NCI-H524 (cell line): ENCODE results near the gene PSEN1.

Source experiments
- DNase-seq, 2 experiments: peaks; one replicate each; lab custom pipeline; 2025; lab: John Stamatoyannopoulos, UW

The PSEN1 gene

DNA sequence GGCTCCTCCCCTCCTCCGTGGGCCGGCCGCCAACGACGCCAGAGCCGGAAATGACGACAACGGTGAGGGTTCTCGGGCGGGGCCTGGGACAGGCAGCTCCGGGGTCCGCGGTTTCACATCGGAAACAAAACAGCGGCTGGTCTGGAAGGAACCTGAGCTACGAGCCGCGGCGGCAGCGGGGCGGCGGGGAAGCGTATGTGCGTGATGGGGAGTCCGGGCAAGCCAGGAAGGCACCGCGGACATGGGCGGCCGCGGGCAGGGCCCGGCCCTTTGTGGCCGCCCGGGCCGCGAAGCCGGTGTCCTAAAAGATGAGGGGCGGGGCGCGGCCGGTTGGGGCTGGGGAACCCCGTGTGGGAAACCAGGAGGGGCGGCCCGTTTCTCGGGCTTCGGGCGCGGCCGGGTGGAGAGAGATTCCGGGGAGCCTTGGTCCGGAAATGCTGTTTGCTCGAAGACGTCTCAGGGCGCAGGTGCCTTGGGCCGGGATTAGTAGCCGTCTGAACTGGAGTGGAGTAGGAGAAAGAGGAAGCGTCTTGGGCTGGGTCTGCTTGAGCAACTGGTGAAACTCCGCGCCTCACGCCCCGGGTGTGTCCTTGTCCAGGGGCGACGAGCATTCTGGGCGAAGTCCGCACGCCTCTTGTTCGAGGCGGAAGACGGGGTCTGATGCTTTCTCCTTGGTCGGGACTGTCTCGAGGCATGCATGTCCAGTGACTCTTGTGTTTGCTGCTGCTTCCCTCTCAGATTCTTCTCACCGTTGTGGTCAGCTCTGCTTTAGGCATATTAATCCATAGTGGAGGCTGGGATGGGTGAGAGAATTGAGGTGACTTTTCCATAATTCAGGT, at the start of gene PSEN1:
TSS of gene PSEN1 (plus strand) at position 121 of the 839 bp plus-strand sequence. CDS start 11,513 bp downstream, outside the sequence.
- peak; percentile 96 for DNase-seq

DNA sequence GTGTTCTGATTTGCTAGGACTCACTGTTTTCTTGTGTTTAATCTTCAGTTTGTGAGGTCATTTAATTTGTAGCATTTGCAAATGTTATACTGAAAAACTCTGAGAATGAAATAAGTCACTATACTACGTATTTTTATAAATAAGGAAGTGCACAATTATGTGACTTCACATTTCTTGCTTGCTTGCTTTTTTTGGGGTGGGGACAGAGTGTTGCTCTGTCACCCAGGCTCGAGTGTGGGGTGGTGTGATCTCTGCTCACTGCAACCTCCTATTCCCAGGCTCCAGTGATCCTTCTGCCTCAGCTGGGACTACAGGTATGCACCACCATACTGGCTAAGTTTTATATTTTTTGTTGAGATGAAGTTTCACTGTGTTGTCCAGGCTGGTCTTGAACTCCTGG, 45.3 kb upstream of the PSEN1 start:
- DNase-seq: no peak

DNA sequence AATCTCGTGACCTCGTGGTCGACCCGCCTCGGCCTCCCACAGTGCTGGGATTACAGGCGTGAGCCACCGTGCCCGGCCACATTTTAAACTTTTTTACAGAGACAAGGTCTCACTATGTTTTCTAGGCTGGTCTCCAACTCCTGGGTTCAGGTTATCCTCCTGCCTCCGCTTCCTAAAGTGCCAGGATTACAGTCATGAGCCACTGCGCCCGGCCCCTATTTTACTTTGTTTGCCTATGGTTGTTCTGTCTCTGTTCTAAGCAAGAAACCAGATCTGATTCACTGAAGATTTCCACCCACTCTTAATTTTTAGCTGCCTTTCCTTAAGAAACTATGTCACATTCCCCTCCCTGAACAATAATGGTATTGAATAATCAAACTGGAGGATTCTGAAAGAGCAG, 38.9 kb upstream of the PSEN1 start:
- no peak for DNase-seq

DNA sequence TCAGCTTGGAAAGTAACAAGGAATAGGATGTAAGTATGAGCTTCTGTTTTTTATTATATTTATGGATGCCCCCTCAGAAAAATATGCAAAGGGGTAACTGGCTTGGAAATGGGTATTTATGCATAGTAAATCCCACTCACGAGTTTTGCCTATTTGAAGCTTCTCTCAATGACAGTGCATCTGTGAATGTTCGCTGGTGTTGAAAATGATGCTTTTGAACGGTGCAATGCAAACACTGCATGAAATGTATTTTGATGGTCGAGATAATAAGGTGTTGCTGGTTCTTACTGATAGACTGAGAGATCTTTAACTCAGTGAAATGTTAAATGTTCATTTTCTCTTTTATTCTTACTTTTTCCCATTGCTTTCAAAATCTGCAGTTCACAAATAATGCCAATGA, 36.0 kb upstream of the PSEN1 start:
- DNase-seq: no peak

DNA sequence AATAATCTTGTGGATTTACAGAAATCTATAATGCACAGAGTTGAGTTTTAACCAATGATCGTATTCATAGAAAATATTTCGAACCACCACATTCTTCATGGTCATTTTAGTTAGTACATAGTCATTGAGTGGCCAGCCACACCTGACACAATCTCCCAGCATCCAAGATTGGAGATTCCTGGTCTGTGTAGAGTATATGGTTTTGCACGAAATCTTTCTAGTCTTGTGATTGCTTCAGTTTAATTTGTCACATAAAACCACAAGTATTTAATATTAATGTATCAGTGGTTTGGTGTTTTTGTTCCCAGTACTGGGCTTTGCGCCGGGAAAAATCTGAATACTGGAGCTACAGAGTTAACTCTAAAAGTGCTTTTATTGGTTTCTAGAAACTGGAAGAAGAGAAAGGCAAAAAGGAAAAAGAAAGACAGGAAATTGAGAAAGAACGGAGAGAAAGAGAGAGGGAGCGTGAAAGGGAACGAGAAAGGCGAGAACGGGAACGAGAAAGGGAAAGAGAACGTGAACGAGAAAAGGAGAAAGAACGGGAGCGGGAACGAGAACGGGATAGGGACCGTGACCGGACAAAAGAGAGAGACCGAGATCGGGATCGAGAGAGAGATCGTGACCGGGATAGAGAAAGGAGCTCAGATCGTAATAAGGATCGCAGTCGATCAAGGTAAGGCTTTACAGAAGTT, 33.4 kb upstream of the PSEN1 start:
- DNase-seq: no peak

DNA sequence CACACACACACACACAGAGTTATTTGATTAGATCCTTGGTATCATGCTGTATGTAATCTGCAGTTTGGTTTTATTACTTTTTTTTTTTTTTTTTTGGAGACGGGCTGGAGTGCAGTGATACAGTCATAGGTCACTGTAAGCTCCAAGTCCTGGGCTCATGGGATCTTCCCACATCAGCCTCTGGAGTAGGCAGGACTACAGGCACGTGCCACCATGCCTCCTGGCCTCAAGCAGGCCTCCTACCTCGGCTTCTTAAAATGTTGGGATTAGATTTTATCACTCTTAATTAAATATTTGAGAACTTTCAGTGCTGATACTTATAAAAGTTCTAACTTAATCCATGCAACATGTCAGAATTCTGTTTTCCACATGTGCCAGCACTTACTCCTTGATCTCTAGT, 31.3 kb upstream of the PSEN1 start:
- no peak for DNase-seq

DNA sequence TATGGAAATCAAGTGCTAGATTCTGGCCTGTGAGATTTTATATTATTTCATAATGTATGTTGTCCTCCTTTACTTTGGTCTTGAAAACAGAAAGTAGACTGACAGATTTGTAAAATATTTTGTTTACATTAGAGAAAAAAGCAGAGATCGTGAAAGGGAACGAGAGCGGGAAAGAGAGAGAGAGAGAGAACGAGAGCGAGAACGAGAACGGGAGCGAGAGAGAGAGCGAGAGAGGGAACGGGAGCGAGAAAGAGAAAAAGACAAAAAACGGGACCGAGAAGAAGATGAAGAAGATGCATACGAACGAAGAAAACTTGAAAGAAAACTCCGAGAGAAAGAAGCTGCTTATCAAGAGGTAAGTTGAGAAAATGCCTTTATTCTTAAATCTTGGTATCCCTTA, 30.6 kb upstream of the PSEN1 start:
- no peak for DNase-seq

DNA sequence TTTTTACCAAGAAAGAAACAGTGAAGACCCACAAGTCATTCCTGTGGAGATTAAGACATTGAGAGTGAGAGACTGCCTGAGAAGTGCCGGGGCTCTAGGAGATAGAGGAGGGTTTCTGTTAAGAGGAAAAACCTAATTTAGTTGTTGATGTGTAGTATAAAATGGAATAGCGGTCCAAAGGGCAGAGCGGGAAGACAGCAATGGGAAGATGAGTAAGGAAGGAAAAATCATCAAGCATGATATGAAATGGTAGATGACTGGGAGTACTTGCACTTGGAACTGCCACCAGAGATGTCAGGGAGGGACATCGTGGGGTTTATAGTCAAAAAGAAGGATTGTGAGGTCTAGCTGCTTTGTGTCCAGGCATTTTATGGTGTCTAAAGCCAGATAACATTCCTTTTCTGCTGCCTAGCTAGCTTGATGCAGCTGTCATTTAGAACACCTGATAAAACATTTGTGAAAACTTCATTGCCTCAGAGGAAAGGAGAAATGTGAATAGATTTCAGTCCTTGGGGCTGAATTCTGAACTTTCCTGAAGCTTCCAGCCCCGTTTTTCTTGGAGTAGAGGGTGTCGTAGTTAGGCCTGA, 20.1 kb upstream of the PSEN1 start:
- DNase-seq: no peak

DNA sequence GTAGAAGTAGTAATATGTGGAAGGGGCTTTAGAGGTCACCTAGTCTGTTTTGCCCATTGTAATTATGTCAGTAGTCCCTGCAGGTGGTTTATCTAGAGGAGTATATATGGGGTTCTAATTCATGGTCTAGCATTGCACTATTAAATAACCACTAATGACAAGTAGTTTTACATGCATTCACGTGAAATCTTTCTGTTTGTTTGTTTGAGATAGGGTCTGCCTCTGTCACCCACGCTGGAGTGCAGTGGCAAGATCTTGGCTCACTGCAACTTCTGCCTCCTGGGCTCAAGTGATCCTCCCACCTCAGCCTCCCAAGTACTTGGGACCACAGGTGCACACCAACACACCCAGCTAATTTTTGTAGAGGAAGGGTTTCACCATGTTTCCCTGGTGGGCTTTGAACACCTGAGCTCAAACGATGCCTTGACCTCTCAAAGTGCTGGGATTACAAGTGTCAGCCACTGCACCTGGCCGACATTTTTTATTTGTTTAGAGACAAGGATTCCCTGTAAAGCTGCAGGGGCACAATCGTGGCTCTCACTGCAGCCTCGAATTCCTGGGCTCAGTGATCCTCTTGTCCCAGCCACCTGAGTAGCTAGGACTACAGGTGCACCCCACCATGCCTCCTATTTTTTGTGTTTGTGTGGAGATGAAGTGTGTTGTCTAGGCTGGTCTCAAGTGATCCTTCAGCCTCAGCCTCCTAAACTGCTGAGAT, 12.0 kb upstream of the PSEN1 start:
- no peak for DNase-seq

DNA sequence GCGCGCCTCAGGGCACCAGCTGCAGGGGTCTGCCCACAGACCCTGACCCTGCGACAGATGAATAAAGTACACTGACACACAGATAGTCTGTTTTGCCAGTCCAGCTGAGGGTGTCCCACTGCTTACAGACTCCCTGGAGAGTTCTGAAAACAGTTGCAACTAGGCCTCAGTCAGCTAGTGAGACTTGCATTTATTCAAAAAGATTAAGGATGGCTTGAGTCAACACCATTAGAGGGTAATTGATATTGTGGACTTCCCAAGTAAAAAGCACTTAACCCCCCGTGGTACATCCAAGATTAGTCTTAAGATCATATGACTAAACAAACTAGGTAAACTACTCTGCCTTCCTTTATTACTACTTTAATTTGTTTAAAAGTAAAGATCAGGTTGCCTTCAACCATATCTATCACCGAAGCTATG, 11.1 kb upstream of the PSEN1 start:
- peak in 1 of 2 experiments; percentile 28 for DNase-seq

DNA sequence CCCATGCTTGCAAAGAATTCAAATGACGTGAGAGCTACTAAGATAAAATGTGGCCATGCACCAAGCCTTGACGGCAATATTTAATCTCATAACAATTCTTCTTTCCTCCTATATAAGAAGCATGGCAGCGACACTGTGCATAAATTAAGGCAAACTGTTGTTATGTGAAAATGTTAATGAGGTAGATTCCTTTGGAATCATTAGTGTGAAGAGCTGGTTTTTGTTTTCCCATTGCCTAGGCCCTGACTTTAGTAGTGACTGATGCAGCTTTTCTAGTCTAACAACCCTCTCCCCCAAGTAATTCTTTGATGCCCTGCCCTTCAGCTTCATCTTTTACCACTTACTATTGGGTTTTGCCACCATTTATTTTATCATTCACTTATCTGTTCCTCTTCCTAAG, 10.6 kb upstream of the PSEN1 start:
- no peak for DNase-seq

DNA sequence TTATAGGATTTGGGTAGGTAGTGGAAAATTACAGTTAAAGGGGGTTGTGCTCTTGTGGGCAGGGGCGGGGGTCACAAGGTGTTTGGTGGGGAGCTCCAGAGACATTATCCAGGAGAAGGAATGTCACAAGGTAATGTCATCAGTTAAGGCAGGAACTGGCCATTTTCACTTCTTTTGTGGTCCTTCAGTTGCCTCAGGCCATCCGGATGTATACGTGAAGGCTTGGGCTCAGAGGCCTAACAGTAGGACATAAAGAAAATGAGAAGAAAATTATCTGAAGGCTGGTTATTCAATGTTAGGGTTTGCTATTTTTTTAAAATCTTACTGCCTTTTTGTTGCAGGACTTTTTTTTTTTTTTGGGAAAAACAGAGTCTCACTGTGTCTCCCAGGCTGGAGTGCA, 2.5 kb upstream of the PSEN1 start:
- no peak for DNase-seq

DNA sequence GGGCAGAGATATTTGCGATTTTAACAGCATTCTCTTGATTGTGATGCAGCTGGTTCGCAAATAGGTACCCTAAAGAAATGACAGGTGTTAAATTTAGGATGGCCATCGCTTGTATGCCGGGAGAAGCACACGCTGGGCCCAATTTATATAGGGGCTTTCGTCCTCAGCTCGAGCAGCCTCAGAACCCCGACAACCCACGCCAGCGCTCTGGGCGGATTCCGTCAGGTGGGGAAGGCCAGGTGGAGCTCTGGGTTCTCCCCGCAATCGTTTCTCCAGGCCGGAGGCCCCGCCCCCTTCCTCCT, 271 bp upstream of the PSEN1 start:
- no peak for DNase-seq

DNA sequence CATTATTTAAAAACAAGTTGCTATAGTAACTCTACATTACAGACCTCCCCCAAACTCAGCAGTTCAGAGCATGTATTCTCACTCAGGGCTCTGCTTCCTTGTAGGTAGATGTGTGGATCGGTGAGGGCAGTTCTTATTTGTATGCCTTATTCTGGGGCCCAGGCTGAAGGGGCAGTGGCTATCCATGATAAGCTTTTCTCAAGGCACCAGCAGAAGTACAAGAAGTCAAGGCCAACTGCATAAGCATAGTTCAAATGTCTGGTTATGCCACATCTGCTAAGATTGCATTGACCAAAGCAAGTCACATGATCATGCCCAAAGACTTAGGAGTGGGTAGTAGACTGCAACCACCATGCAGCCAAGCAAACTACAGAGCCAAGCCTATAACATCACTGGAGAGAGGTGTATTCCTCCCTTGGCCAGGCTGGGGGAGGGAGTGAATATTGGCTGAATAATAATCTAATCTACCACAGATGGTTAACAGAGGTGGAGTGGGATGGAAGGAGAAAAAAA, 4.6 kb downstream of the PSEN1 start:
- peak in 1 of 2 experiments; percentile 57 for DNase-seq

DNA sequence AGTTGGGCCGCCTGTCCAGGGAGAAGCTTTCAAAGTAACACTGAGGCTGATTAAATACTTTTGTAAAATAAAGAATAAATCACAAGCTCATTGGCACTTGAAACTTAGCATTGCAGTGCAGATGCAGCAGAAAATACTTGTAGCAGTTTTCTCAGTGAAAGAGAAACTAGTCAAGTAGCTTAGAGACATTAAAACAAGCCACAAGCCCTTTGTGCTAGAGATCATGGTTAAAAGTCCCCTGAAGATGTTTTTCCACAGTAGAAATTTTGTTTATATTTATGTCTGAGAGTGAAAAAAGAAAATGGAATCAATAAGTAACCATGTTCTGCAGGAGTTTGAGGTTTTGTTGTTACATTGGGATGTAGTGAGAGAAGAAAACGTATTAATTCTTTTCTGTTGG, 5.9 kb downstream of the PSEN1 start:
- no peak for DNase-seq

DNA sequence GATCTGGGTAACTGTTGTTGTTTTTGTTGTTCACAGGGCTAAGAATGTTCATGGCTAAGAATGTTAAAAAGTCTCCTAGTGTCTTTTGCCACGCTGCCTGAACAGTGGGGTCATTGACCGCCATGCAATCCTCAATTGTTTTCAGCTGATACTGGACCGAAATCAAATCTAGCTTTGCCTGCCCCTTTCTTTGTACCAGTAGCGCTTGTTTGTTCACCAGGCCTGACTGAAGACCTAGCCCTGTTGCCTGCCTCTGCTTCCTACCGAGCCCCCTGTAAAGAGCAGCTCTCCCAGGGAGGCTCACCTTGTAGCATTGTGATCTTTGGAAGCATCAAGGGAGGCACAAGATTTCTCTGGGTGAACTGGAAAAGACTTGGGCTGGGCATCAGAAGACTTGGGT, 6.7 kb downstream of the PSEN1 start:
- DNase-seq: no peak

DNA sequence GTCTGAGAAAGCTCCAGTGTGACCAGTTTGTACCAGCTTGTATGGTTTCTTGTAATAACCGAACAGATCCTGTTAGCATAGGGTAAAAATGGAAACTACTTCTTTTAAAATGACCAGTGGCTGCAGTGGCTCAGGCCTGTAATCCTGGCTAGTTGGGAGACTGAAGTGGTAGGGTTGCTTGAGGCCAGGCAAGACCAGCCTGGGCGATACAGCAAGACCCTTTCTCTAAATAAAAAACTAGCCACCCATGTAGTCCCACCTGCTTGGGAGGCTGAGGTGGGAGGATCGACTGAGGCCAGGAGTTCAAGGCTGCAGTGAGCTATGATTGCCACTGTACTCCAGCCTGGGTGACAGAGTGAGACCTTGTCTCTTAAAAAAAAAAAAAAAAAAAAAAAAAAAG, 7.3 kb downstream of the PSEN1 start:
- DNase-seq: no peak

DNA sequence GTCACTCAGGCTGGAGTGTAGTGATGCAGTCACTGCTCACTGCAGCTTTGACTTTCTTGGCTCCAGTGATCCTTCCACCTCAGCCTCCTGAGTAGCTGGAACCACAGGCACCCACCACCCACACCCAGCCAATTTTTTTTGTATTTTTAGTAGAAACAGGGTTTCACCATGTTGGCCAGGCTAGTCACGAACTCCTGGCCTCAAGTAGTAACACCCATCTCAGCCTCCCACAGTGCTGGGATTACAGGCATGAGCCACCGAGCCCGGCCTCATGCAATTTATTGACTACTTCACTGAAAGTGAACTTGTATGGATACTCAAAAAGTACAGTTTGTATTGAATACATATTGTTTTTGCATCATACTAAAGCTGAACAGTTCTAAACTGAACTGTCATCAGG, 9.1 kb downstream of the PSEN1 start:
- no peak for DNase-seq

DNA sequence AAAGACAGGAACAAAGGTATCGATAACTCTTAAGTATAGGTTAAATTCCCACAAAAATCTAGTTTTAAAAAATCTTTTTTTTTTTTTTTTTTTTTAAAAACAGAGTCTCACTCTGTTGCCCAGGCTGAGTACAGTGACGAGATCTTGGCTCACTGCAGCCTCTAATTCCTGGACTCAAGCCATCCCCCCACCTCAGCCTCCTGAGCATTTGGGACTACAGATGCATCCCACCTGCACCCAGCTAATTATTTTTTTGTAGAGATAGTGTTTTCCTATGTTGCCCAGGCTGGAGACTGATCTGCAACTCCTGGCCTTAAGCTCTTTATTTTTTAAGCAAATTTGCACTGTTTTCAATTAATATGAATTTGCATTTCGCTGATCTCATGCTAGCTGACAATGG, 9.8 kb downstream of the PSEN1 start:
- DNase-seq: no peak

DNA sequence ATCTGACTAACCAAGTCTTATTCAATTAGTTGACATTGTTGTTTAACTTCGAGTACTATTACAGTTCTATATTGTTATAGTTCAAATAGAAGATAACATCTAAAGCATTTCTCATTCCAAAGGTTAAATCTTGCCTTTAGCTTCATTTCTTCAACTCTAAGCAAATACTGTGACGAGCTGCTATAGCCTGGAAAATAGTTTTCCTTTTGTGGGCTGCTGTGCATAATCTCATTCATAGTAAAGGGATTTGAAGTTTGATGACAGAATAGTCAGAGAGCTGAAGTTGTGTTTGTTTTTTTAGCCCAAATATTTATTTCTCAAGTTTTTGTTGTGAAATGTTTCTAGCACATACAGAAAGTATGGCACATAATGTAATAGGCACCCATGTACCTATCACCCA, 13.4 kb downstream of the PSEN1 start:
- DNase-seq: no peak

DNA sequence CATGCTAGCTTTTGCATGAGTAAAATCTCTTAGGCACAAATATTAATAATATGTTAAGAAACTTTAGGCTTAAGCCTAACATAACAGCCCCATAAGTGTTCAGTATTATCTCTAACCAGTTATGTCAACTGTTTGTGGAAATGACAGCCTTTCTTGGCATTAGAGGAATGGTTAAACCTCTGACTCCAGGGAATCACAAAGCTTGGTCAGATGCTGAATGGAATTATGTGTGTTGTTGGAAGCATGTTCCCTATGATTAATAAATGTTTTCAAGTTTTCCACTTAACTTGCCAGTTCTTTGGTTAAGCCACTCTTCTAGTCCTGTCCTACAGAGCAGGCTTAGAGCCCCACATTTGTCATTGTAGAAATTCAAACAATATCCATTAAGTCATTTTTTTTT, 17.0 kb downstream of the PSEN1 start:
- no peak for DNase-seq

DNA sequence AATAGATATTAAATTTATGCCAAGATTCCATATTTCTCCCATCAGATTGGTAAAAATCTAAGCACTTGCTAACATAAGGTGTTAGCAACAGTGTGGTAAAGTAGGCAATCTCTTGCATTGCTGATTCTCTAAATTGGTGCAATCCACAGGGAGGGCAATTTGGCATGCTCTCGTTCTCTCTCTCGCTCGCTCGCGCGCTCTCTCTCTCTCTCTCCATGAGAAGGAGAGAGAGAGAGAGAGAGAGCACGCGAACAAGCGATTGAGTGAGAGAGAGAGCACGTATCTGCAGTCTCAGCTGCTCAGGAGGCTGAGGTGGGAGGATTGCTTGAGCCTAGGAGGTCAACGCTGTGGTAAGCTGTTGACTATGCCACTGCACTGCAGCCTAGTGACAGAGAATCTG, 25.9 kb downstream of the PSEN1 start:
- DNase-seq: no peak

DNA sequence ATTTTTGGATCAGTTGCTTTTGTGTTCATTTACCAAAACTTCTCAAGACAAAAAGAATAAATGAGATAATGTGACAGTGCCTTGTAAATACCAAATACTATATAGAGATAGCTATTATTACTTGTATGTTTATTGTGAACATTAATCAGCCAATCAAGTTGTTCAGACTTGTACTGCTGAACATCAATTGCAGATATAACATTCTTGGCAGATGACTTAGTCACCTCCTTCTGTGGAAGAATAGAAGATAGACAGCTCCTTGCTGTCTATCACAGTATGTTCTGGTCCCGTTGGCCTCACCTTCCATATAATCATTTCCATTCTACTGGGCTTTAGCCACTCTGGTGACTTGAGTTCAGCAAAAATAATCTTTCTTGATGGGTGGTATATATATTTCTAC, 30.1 kb downstream of the PSEN1 start:
- DNase-seq: no peak
